IPS-18c (cell line): ENCODE data around the gene OGFR.

Source experiments
- H3K4me3 ChIP-seq: 2 replicates; pipeline ENCODE4 v1.7.0; 2013; ENCODE audit warnings: low read depth, mild to moderate bottlenecking, low read length, moderate library complexity; ENCODE audit not compliant: insufficient read depth
- H3K9me3 ChIP-seq: one replicate; pipeline ENCODE4 v1.6.1; 2013; ENCODE audit warnings: mild to moderate bottlenecking, low read length, moderate library complexity; ENCODE audit not compliant: control insufficient read depth, insufficient read depth

Gene OGFR

DNA sequence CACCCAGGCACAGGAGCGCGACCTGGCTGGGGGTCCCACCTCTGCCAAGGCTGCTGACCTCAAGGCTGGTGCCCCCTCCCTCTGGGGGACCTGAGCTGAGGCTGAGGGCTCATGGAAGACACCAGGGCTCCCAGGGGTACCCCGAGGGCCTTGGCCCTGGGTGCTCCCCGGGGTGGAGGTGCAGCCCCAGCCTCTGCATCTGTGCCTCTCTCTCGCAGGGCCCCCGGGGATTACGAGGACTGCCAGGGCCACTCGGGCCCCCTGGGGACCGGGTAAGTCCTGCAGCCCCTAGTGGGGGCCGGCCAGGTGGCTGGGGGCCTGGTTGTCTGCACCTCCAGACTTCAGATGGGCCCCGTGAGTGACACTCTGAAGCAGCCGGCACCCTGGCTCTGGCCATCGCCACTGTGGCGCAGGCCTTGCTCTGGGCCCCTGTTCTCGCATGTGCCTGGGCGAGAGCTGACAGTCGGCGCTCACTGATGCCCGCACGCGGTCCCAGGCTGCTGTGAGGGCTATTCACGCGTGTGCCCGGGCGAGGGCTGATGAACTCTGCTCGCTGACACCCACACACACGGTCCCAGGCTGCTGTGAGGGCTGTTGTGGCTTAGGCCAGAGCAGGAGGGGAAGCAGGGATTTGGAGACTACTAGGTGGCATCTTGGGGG, 21.5 kb downstream of the OGFR start:
- Histone ChIP-seq H3K4me3 (no peak overlapping the region), H3K9me3 (no peaks in the 10 kb centered on the region)

DNA sequence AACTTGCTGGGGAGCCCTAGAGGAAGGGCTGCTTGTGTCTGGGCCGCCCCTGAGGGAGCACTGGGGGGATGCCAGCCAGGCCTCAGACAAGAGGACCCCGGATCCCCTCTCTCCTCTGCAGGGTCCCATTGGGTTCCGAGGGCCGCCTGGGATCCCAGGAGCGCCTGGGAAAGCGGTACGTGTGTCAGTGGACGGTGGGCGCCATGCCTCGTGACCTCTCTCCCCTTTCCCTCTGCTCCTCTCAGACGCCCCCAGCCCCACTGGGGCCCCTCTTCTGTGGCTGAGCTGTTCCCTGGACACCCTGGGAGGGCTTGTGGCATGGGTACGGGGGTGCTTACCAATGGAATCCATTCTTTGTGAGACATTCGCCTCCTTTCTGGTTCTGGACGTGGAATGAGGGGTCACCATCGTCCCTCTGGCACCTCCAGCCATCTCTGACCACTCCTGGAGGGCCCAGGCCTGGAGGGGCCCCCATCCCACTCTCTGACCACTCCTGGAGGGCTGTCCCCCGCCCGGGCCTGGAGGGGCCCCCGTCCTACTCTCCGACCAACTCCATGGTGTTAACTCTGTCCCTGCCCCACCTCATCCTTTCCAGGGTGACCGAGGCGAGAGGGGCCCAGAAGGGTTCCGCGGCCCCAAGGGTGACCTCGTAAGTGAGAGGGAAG, 22.1 kb downstream of the OGFR start:
- no peaks in the 10 kb centered on the region for H3K9me3 ChIP-seq
- no peak overlapping the region for H3K4me3 ChIP-seq

DNA sequence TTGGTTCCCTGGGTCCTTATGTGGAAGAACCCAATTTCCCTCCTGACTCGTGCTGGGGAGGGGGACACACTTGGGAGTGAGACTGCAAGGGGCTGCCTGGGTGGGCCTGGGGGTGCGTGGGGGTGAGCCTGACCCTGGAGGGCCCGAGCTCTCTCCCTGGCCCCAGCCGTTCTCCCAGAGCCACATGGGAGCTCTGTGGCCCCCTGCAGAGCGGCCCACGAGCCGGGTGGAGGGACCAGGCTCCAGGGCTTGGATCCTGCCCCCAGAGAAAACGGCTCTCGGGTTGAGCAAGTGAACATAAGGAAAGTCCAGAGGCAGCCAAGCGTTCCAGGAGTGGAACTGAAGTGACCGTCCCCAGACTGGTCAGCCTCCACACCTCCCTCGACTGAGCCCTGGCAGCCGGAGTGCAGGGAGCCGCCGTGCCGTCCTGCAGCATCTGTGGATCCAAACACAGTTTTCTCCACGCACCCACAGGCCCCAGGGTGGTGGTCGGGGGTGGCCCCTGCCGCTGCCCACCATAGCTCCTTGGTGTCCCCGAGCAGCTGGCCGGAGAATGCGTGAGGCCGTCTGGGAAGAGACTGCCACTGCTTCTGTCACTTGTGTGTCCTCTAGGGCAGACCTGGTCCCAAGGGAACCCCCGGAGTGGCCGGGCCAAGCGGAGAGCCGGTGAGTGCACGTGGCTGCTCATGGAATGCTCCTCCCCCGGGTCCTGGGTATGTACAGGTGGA, 22.8 kb downstream of the OGFR start:
- no peaks in the 10 kb centered on the region for H3K9me3 ChIP-seq
- no peak overlapping the region for H3K4me3 ChIP-seq

DNA sequence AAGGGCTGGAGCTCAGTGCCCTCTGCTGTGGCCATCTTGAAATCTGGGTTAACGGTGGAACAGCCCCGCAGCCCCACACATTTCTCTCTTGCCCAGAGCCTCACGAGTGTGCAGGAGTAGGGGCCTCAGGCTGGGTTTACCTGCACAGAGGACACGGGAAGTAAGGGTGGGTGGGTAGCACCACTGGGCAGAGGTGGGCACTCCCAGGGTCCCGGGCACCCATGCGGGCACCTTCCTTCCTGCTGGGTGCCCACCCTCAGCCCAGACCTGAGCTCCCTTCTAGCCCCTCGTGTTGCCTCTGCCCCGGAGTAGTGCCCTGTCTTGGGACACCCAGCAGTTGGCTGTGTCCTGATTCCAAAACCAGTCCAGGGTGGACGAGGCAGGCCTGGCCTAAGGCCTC, 23.4 kb downstream of the OGFR start:
- H3K4me3 ChIP-seq, result no peak overlapping the region
- no peaks in the 10 kb centered on the region for H3K9me3 ChIP-seq

DNA sequence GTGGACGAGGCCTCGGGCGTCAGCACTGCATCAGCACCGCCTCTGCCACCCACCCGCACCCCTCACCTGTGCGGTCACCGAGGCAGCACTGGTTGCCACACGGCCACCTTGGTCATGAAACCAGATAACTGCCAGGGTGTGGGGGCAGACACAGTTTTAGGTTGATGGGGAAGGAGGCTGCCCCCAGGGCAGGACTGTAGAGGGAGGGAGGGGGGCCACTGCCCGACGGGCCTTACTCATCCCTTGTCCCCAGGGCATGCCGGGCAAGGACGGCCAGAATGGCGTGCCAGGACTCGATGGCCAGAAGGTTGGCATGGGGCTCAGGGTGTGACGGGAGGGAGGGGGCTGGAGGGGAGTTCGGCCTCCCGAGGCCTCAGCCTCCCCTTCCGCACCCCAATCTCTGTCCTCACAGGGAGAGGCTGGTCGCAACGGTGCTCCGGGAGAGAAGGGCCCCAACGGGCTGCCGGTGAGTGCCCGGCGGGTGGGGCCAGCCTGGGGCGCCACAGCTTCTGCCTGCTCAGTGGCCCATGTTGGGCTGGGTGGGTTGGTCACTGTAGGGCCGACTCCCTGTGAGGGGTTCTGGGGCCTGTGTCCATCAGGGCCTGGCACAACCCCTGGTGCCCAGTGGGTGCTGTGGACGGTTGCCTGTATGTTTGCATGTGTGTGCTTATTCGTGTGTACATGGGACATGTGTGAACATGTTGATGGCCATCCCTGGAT, 24.0 kb downstream of the OGFR start:
- Histone ChIP-seq H3K4me3 (no peak overlapping the region), H3K9me3 (no peaks in the 10 kb centered on the region)

DNA sequence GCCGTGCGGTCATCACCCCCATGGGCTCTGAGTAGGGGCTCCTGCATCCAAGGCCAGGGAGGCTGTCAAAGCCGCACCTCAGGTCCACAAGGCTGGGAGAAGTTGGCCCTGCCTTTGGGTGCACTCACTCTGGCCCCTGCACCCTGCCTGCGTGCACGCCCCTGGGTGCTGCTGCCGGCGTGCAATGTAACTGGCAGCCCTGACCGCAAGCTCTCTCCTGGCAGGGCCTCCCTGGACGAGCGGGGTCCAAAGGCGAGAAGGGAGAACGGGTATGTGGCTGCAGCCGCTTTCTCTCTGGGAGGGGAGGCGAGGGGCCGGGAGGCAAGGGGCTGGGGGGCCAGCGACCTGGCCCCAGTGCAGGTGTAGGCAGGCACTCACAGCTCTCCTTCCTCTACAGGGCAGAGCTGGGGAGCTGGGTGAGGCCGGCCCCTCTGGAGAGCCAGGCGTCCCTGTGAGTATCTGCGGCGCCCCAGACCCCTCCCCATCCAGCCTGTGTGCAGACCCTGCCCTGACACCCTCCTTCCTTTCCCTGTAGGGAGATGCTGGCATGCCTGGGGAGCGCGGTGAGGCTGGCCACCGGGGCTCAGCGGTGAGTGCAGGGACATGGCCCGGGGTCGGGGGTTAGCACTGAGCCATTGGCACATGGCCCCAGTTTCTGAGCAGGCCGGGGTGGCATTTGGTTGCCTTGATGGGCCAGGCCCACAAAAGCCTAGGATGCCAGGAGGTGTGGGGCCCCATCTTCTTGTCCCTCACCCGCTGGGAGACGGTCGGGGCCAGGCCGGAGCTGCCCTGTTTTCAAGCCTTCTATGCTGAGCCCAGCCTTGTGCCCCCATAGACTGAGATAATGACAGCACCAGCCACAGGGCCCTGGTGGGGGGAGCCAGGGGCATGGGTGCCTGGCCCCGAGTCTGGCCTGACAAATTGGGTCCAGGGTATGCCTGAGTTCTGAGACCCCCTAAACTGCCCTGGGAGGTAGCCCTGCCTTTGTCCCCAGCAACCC, 24.9 kb downstream of the OGFR start:
- Histone ChIP-seq H3K4me3 (no peak overlapping the region), H3K9me3 (no peaks in the 10 kb centered on the region)

DNA sequence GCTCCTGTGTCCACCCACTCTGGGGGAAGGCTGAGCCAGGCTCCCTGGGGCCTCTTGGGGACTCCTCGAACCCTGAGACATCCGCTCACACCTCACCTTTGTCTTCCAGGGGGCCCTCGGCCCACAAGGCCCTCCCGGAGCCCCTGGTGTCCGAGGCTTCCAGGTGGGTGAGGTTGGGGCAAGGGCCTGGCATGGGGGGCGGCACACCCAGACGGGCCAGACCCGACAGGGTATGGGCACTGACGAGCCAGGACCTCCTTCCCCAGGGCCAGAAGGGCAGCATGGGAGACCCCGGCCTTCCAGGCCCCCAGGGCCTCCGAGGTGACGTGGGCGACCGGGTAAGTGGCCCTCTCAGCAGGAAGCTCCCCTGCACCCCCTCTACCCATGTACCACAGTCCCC, 25.6 kb downstream of the OGFR start:
- no peak overlapping the region for H3K4me3 ChIP-seq
- no peaks in the 10 kb centered on the region for H3K9me3 ChIP-seq

DNA sequence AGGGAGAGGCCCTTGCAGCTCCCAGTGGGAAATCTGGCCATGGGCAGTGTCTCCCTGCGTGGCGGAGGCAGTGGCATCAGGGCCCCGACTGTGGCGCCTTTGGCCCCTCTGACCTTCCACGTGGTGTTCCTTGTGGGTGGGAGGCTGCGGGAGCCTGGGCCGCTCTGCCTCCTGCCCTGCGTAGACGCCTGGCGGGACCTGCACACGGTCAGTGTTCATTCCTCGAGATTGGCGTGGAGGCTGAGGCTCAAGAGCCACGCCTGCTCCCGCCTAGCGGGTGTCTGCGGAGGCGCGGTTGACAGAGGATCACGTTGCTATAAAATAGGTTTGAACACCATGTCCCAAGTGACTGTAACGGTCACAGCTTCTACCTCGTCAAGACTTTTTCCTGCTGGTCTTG, 26.2 kb downstream of the OGFR start:
- Histone ChIP-seq H3K9me3 (no peaks in the 10 kb centered on the region), H3K4me3 (no peak overlapping the region)

DNA sequence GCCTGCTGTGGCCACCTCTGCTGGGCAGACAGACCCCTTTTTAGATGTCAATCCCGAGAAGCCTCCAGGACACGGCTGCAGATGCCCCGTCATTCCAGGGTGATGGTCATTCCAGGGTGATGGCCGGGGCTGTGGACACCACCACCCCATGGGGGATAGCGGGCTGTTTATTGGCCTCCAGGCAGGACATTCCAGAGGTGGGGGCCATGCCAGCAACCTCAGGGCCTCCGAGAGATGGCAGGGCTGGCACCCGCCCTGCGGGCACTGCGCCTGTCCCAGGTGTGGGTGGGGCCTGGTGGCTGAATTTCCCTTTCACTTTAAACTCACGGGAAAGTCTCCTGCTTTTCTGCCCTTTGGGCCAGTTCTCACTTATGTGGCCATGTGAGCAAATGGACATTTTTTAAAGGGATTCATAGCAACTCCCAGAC, 26.7 kb downstream of the OGFR start:
- Histone ChIP-seq H3K4me3 (no peak overlapping the region), H3K9me3 (no peaks in the 10 kb centered on the region)

DNA sequence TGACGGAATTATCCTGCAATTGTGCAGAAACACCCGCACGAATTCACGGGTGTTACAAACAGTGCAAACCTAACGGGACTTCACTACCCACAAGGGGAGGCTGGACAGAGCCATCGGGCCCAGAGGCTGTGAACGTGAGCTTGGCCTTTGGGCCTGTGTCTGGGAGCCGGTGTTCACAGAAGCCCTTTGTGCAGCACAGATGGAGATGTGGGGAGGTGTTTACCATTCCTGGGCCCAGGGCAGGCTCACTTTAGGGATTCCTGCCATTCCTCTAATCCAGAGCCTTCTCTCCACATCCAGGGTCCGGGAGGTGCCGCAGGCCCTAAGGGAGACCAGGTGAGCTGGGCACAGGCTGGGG, 27.2 kb downstream of the OGFR start:
- H3K9me3 ChIP-seq, result no peaks in the 10 kb centered on the region
- no peak overlapping the region for H3K4me3 ChIP-seq

DNA sequence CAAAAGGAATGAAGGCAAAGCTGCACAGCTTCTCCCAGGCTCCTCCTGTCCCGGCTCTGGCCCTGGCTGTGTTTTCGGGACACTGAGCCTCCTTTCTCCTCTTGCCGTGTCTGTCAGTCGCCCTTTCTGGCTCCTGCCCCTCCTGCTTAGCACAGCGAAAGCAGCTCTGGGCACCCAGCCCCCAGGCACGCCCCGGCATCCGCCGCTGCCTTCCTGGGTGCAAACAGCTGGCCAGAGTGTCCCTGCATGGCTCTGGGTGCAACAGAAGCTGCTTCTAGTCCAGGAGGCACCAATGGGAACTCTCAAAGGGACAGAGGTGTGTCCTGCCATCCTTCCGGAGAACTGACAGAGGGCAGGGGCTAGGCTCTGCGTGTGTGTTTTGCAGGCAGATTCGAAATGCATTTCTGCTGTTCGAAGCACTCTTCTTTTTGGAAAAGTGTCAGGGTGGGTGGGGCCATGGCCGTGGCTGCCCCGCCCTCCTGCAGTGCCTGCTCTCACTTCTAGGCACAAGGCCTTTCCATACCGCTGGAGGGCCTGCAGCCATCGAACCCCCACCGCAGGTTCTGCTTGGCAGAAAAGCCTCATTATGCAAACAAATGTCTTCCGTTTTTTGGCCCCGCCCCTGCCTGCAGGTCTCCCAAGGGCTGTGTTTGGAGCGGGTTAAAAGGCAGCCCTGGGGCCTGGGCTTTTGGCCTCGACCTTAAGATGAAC, 27.7 kb downstream of the OGFR start:
- Histone ChIP-seq H3K9me3 (no peaks in the 10 kb centered on the region), H3K4me3 (no peak overlapping the region)

DNA sequence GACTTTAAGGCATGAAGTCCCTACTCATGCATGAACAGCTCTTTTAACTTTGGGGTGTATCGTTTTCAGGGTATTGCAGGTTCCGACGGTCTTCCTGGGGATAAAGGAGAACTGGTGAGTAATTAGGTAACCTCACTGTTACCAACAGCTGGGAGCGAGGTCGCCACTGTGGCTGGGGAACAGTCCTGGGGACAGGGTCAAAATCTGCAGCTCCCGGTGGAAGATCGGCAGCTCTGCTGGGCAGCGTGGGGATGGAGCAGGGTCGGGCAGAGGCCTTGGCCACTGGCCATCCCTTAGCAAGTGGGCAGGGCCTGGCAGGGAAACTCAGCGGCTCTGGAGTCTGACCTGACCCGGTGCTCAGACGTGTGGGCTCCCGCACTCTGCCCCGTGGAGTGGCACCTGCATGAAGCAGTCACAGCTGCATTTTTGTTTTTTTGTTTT, 28.3 kb downstream of the OGFR start:
- no peaks in the 10 kb centered on the region for H3K9me3 ChIP-seq
- no peak overlapping the region for H3K4me3 ChIP-seq

DNA sequence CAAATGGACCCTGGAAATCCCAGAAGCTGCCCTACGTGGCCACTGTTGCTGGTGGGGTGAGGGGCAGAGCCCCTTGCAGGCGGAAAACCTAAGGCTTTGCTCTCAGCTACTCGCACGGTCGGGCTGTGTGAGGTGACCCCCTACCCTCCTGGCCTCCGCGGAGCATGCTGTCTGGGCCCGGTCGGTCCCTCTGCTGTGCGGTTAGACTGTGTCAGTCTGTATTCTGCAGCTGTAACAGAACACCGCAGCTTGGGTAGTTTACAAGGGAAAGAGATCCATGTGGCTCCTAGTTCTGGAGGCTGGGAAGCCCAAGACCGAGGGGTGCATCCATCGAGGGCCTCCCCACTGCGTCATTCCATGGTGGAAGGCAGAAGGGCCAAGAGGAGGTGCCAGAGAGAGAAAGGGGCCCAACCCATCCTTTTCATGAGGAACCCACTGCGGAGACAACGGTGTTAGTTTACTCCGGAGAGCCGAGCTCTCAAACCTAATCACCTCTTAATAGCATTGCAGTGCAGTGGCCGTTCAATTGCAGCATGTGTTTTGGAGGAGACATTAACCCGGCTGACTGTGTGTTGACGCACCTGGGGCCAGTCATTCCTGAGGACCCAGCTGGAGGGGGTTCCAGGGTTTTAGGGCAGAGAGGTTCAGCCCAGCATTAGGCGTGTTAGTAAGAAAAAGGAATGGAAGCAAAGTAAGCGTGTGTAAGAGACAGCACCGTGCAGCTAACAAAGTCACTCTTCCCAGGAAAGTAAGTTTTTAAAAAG, 30.5 kb downstream of the OGFR start:
- Histone ChIP-seq H3K4me3 (no peak overlapping the region), H3K9me3 (no peaks in the 10 kb centered on the region)

DNA sequence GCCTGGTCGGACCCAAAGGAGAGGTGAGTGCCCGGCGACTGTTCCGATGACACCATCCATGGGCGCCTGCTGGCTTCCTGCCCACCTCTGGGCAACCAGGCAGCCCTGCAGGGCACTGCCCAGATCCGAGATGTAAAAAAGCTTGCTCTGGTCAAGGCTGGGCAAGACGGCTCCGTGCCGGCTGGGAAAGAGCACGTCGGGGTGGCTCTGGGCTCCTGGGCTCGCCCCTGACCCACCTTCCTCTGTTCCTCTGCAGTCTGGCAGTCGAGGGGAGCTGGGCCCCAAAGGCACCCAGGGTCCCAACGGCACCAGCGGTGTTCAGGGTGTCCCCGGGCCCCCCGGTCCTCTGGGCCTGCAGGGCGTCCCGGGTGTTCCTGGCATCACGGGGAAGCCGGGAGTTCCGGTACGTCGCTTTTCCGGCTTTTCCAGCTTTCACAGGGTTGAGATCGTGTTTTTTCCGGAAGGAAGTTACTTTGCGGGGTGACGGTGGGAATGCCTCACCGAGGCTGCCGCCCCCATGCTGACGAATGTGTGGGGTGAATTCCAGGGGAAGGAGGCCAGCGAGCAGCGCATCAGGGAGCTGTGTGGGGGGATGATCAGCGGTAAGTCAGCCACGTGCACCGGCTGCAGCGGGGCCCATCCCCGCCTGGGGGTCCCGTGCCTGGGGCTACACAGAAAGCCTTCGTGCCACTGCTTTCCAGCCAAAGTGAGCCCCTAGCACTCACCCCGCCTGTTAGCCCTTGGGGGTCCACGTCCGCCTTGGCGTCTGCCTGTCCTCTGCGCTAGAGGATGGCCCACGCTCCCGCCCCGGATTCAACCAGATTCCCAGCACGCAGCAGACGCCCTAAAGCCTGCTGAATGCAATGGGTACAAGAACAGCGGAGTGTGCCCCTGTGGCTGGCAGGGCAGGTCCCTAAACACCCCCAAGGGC, 31.6 kb downstream of the OGFR start:
- Histone ChIP-seq H3K4me3 (no peak overlapping the region), H3K9me3 (no peaks in the 10 kb centered on the region)
